H1 (cell line): ENCODE results near the gene C20orf141. TPM values are rescaled to one million over a fixed set of nuclear protein-coding genes. Genes with fewer than 3 reads are reported as not detected.

Source experiments
- CTCF ChIA-PET: fragments of 300-600 bp; sonication (Branson Sonifier 250); formaldehyde crosslinking; loops from one replicate; lab custom pipeline; 2021; ENCODE audit not compliant: partially characterized antibody; lab: Charles Lee
- POLR2A ChIA-PET: fragments of 300-600 bp; sonication (Branson Sonifier 250); formaldehyde crosslinking; loops from one replicate; lab custom pipeline; 2021; ENCODE audit warnings: inconsistent platforms; ENCODE audit not compliant: partially characterized antibody; lab: Charles Lee
- DNase-seq, 2 experiments: peaks; one replicate each; pipeline versions ENCODE4 v3.0.0 to v3.0.0-alpha.2; 2010 to 2022; ENCODE audit warnings: low spot score in 2 of 2, low read depth in 1 of 2, mixed read lengths in 1 of 2
- FAIRE-seq: peaks from 2 replicates; lab custom pipeline; 2011; peaks lifted over from hg19 to GRCh38; lab: Jason Lieb, UNC
- H2AFZ ChIP-seq: 2 replicates; pipeline ENCODE4 v1.8.1; 2012; ENCODE audit warnings: low read length, inconsistent platforms
- H2AK5ac ChIP-seq: 2 replicates; pipeline ENCODE4 v1.6.1; 2013; ENCODE audit warnings: low read depth, low read length
- H2BK120ac ChIP-seq: replicated peaks from 2 replicates; pipeline ENCODE3; 2013; ENCODE audit warnings: low read depth, low read length, inconsistent platforms
- H2BK12ac ChIP-seq: 2 replicates; pipeline ENCODE4 v1.6.1; 2013; ENCODE audit warnings: low read depth, low read length
- H2BK15ac ChIP-seq: 2 replicates; pipeline ENCODE4 v1.6.1; 2013; ENCODE audit warnings: low read length
- H2BK20ac ChIP-seq: 2 replicates; pipeline ENCODE4 v1.6.1; 2013; ENCODE audit warnings: low read length
- H2BK5ac ChIP-seq: 2 replicates; pipeline ENCODE4 v1.6.1; 2013; ENCODE audit warnings: low read depth, low read length
- H3K14ac ChIP-seq: 2 replicates; pipeline ENCODE4 v1.6.1; 2013; ENCODE audit warnings: inconsistent platforms; ENCODE audit not compliant: insufficient read length
- H3K18ac ChIP-seq: 2 replicates; pipeline ENCODE4 v1.6.1; 2013; ENCODE audit warnings: low read length; ENCODE audit errors: extremely low read depth
- H3K23ac ChIP-seq: 2 replicates; pipeline ENCODE4 v1.6.1; 2013; ENCODE audit warnings: inconsistent platforms; ENCODE audit not compliant: insufficient read length
- H3K23me2 ChIP-seq: 2 replicates; pipeline ENCODE4 v1.6.1; 2013; ENCODE audit warnings: low read depth, low read length
- H3K27ac ChIP-seq: 2 replicates; pipeline ENCODE4 v1.6.1; 2011; ENCODE audit warnings: low read depth, low read length, inconsistent platforms
- H3K27me3 ChIP-seq, 4 experiments: replicated peaks in 1 of 4; 1 replicate in 1 of 4; 2 replicates in 3 of 4; pipeline versions ENCODE4 v1.6.1 to v1.8.1; 2011 to 2013; ENCODE audit warnings: low read length in 3 of 4, mild to moderate bottlenecking in 3 of 4, inconsistent platforms in 2 of 4, mixed read lengths in 2 of 4, moderate library complexity in 1 of 4; ENCODE audit not compliant: control insufficient read depth in 3 of 4, insufficient read depth in 3 of 4; ENCODE audit errors: extremely low read depth in 1 of 4
- H3K36me3 ChIP-seq, 4 experiments: 2 replicates each; pipeline versions ENCODE4 v1.6.1 to v1.8.1; 2011 to 2013; ENCODE audit warnings: mild to moderate bottlenecking in 4 of 4, low read length in 3 of 4, moderate library complexity in 2 of 4, control low read depth in 1 of 4, inconsistent platforms in 1 of 4; ENCODE audit not compliant: insufficient read depth in 4 of 4, control insufficient read depth in 2 of 4
- H3K4ac ChIP-seq: replicated peaks from 2 replicates; pipeline ENCODE3; 2013; ENCODE audit warnings: low read length, low read depth, mixed read lengths, inconsistent platforms; ENCODE audit not compliant: insufficient read length
- H3K4me1 ChIP-seq, 4 experiments: replicated peaks in 1 of 4; 1 replicate in 1 of 4; 2 replicates in 3 of 4; pipeline versions ENCODE4 v1.6.1 to v1.8.1; 2011 to 2013; ENCODE audit warnings: low read length in 3 of 4, inconsistent platforms in 2 of 4, mixed read lengths in 1 of 4; ENCODE audit not compliant: insufficient read depth in 4 of 4, control insufficient read depth in 3 of 4
- H3K4me2 ChIP-seq, 2 experiments: 2 replicates each; pipeline versions ENCODE4 v1.6.1 to v1.8.1; 2011 to 2013; ENCODE audit warnings: low read depth in 2 of 2, low read length in 2 of 2, control low read depth in 1 of 2, inconsistent platforms in 1 of 2, mild to moderate bottlenecking in 1 of 2; ENCODE audit not compliant: insufficient read depth in 1 of 2
- H3K4me3 ChIP-seq, 4 experiments: fragments of 200-600, 300-600 bp in 1 of 4; sonication (generic), shearing (Covaris generic), sonication (Bioruptor Twin) in 1 of 4; 2 replicates each; pipeline versions ENCODE4 v1.5.1 to v1.8.1; 2011 to 2016; ENCODE audit warnings: low read length in 4 of 4, low read depth in 3 of 4, control low read depth in 2 of 4, inconsistent platforms in 2 of 4, mild to moderate bottlenecking in 2 of 4, mixed read lengths in 1 of 4, moderate library complexity in 1 of 4; ENCODE audit not compliant: insufficient read depth in 2 of 4; ENCODE audit errors: extremely low read depth in 1 of 4
- H3K56ac ChIP-seq: replicated peaks from 2 replicates; pipeline ENCODE3; 2013; ENCODE audit warnings: low read depth, mild to moderate bottlenecking, mixed read lengths, low read length, inconsistent platforms; ENCODE audit not compliant: insufficient read length
- H3K79me1 ChIP-seq: 2 replicates; pipeline ENCODE4 v1.6.1; 2013; ENCODE audit warnings: low read depth, low read length, control low read depth
- H3K79me2 ChIP-seq, 2 experiments: 2 replicates each; pipeline versions ENCODE4 v1.6.1 to v1.8.1; 2012 to 2013; ENCODE audit warnings: low read length in 2 of 2, mild to moderate bottlenecking in 2 of 2, inconsistent platforms in 1 of 2; ENCODE audit not compliant: insufficient read depth in 2 of 2, control insufficient read depth in 1 of 2
- H3K9ac ChIP-seq, 4 experiments: replicated peaks in 1 of 4; 1 replicate in 1 of 4; 2 replicates in 3 of 4; pipeline versions ENCODE4 v1.6.1 to v1.8.1; 2011 to 2013; ENCODE audit warnings: low read depth in 3 of 4, low read length in 3 of 4, control low read depth in 2 of 4, mild to moderate bottlenecking in 2 of 4, moderate library complexity in 2 of 4, inconsistent platforms in 1 of 4; ENCODE audit errors: extremely low read depth in 1 of 4
- H3K9me3 ChIP-seq, 2 experiments: 2 replicates each; pipeline versions ENCODE4 v1.6.1 to v1.8.1; 2012 to 2013; ENCODE audit warnings: mild to moderate bottlenecking in 2 of 2, moderate library complexity in 2 of 2, control low read depth in 1 of 2, inconsistent platforms in 1 of 2, low read depth in 1 of 2, low read length in 1 of 2, mixed read lengths in 1 of 2; ENCODE audit not compliant: insufficient read depth in 2 of 2
- H4K20me1 ChIP-seq, 2 experiments: replicated peaks in 1 of 2; 2 replicates each; pipeline versions ENCODE3 to v1.8.1; 2011 to 2013; ENCODE audit warnings: inconsistent platforms in 2 of 2, low read length in 2 of 2, mild to moderate bottlenecking in 1 of 2; ENCODE audit not compliant: insufficient read depth in 2 of 2, control insufficient read depth in 1 of 2
- H4K5ac ChIP-seq: 2 replicates; pipeline ENCODE4 v1.6.1; 2013; ENCODE audit warnings: low read length, low read depth, mixed read lengths, inconsistent platforms; ENCODE audit not compliant: insufficient read length
- H4K8ac ChIP-seq: 2 replicates; pipeline ENCODE4 v1.8.0; 2013; ENCODE audit warnings: mild to moderate bottlenecking, moderate library complexity, low read length, inconsistent platforms; ENCODE audit not compliant: insufficient read depth; ENCODE audit errors: extremely low read depth
- H4K91ac ChIP-seq: replicated peaks from 2 replicates; pipeline ENCODE3; 2013; ENCODE audit warnings: low read length, mixed read lengths, inconsistent platforms; ENCODE audit not compliant: insufficient read length
- NRF1 ChIP-seq: IDR thresholded peaks from 2 replicates; pipeline ENCODE4 v1.6.1; 2011; ENCODE audit warnings: mild to moderate bottlenecking, low read depth, low read length, improper control_type of control experiment
- SAP30 ChIP-seq: fragments of 300-600 bp; sonication (generic); IDR thresholded peaks from 2 replicates; pipeline ENCODE4 v1.7.1; 2012; ENCODE audit warnings: low read length, moderate library complexity, mild to moderate bottlenecking, inconsistent platforms; ENCODE audit not compliant: insufficient read depth, insufficient replicate concordance
- SIX5 ChIP-seq: IDR thresholded peaks from 2 replicates; pipeline ENCODE4 v1.6.1; 2011; ENCODE audit warnings: mild to moderate bottlenecking, low read depth, low read length
- WGBS, 2 experiments: shearing (Covaris generic) in 1 of 2; methylation state at CpG; one replicate each; pipeline versions ENCODE4 v1.1.6 to v1.1.7; 2013 to 2015; ENCODE audit warnings: low lambda C conversion rate in 2 of 2, mixed read lengths in 2 of 2, inconsistent platforms in 1 of 2, low coverage in 1 of 2, missing lambda C conversion rate in 1 of 2; ENCODE audit not compliant: insufficient replicate concordance in 2 of 2, insufficient coverage in 1 of 2, insufficient read length in 1 of 2; ENCODE audit errors: extremely low coverage in 1 of 2, missing lambda C conversion rate in 1 of 2; 5-methylcytosine and 5-hydroxymethylcytosine counted together
- long read RNA-seq, 2 experiments: library from RNA in 1 of 2; library from capped mRNA in 1 of 2; stranded (forward); transcript quantifications; one replicate each; pipeline ENCODE4 v2.0.0, GENCODE V29; 2021; ENCODE audit warnings: inconsistent platforms in 1 of 2
- polyA minus RNA-seq, 3 experiments: library from RNA; depleted of rRNA, polyadenylated mRNA; stranded (reverse); fragments of >200 nt; gene quantifications; 1 replicate in 2 of 3; 2 replicates in 1 of 3; pipeline ENCODE4 v1.2.3, GENCODE V29; 2011
- polyA plus RNA-seq, 7 experiments: library from polyadenylated mRNA; depleted of rRNA in 3 of 7; stranded (reverse) in 5 of 7; unstranded in 2 of 7; fragments of >200 nt in 5 of 7; fragments of 200-250 nt in 2 of 7; gene quantifications; 1 replicate in 5 of 7; 2 replicates in 1 of 7; 4 replicates in 1 of 7; pipeline versions ENCODE4 v1.2.1 to v1.2.3, GENCODE V29; 2011 to 2013; ENCODE audit warnings: missing spikeins in 2 of 7, mixed read lengths in 2 of 7
- total RNA-seq: library from RNA; stranded (reverse); fragmentation: NEBNext Ultra II Directional; extraction: Animal tissue kit (Norgen Biotek cat#: 25700); gene quantifications from 2 replicates; pipeline ENCODE4 v1.2.1, GENCODE V29; 2021

The C20orf141 gene, protein sequence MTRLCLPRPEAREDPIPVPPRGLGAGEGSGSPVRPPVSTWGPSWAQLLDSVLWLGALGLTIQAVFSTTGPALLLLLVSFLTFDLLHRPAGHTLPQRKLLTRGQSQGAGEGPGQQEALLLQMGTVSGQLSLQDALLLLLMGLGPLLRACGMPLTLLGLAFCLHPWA
- total RNA-seq: not detected in 2 replicates
- not detected in 2 replicates for polyA plus RNA-seq (2011; rRNA removed)
- not detected for polyA plus RNA-seq (2011; cell fraction: cytosol; rRNA removed)
- polyA plus RNA-seq (2011; cell fraction: nucleus; rRNA removed): not detected
- not detected in 4 replicates for polyA plus RNA-seq (2012, experiment 1 of 2)
- not detected for polyA plus RNA-seq (2012, experiment 2 of 2)
- not detected for polyA plus RNA-seq (2013, experiment 1 of 2)
- polyA plus RNA-seq (2013, experiment 2 of 2): not detected
- not detected in 2 replicates for polyA minus RNA-seq (2011; rRNA and poly(A)+ RNA removed)
- polyA minus RNA-seq (2011; cell fraction: cytosol; rRNA and poly(A)+ RNA removed): not detected
- not detected for polyA minus RNA-seq (2011; cell fraction: nucleus; rRNA and poly(A)+ RNA removed)
- long read RNA-seq, experiment 1: 0 reads
- long read RNA-seq, experiment 2: 0 reads

DNA sequence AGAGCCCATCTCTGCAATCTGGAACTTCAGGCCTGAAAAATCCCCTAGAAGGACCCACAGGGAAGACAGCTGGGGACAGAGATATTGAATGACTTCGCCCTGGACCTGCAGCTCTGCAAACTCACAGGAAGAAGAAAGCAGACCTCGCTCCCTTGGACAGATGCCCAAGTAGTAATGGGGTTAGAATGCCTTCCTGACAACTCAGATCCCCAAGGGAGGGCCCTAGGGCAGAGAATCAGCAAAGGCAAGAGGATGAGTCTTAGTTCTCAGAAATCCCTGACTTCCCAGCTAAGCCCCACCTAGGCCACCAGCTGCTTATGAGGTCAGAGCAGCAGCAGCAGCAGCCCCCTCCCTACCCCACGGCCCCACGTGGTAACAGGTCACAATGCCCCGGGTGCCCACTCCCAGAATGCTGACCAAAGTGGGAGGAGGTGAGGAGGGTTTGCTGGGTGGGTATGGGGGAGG lies at the start of gene C20orf141:
Gene C20orf141, plus strand, starts transcription at position 401 of the 465 bp plus-strand sequence. CDS start 198 bp downstream, outside the sequence.
- Histone ChIP-seq H4K5ac (no peak within 1 kb of the TSS), H2BK15ac (no peak within 1 kb of the TSS), H3K4ac (no peak within 1 kb of the TSS), H4K91ac (no peak within 1 kb of the TSS), H3K79me1 (no peaks in the 10 kb centered on the region), H4K8ac (no peak within 1 kb of the TSS), H3K36me3 (no peaks in the 10 kb centered on the region), H2BK20ac (no peak within 1 kb of the TSS), H2BK120ac (no peak within 1 kb of the TSS), H3K4me1 (no peaks in the 10 kb centered on the region; a peak in 1 of 7 replicates), H3K27ac (no peak within 1 kb of the TSS), H2AFZ (no peak within 1 kb of the TSS), H3K4me2 (no peak within 1 kb of the TSS), H3K9ac (no peak within 1 kb of the TSS), H3K9me3 (0 out of 4 replicates have a peak, but pooled peaks cover 0 to 7% of the 10 kb centered on the region in 2 experiments), H3K18ac (no peak within 1 kb of the TSS), H3K4me3 (no peak within 1 kb of the TSS), H2BK5ac (no peak within 1 kb of the TSS), H3K23ac (no peak within 1 kb of the TSS), H3K56ac (no peak within 1 kb of the TSS), H2AK5ac (no peak within 1 kb of the TSS), H2BK12ac (no peak within 1 kb of the TSS; the same call in 1 of the 2 replicates), H3K14ac (no peak within 1 kb of the TSS), H3K27me3 (peaks cover 0 to 12% (median 5%) of the 10 kb centered on the region in 4 experiments; a peak in 5 of 7 replicates), H4K20me1 (no peaks in the 10 kb centered on the region), H3K79me2 (no peaks in the 10 kb centered on the region), H3K23me2 (no peaks in the 10 kb centered on the region)
- TF ChIP-seq NRF1 (no peak), SIX5 (no peak), SAP30 (no peak)
- ChIA-PET CTCF (interaction anchor here (0.9 to 1.4 kb wide), 3 partner anchors 16 to 62 kb away, joined by 3 to 6 read pairs (median 5); no protein-coding TSS in a partner anchor), POLR2A (no interaction called here)
- FAIRE-seq (no peak), DNase-seq (no peak)
- 44% methylated on average over 4 of the region's 5 CpGs; no CpG with 5 or more reads in 1 of the 2 experiments for WGBS, 2 experiments
